GM20000 (cell line): ENCODE measurements around the gene PTX4.

Experiments
- DNase-seq: peaks from one replicate; pipeline ENCODE4 v3.0.0; 2012; ENCODE audit warnings: low spot score
- TF ChIP-seq, protein P1 (sequence below): IDR thresholded peaks from 2 replicates; pipeline ENCODE4 v1.5.1; 2012; ENCODE audit warnings: mild to moderate bottlenecking, control low read depth; ENCODE audit errors: extremely low read depth, missing control alignments

The PTX4 gene

DNA sequence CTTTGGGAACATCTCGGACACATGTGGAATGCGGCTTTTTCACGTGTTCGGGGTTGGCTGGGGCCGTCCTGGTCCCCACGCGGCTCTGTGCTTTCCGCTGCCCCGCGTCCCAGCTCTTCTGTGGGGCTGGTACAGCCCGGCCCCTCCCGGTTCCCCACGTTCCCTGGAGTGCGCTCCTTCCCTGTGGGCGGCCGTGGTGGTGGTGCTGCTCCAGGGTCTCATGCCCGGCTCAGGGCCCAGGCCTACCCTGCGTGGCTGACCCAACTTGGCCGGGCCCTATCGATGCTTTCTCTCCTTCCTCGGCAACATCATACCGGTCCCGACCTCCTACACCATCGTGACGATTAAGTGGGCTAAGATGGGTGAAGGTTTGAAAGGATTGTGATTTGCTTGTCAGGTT lies 7.7 kb upstream of the PTX4 start:
- no peak for DNase-seq
- TF ChIP-seq, protein P1, sequence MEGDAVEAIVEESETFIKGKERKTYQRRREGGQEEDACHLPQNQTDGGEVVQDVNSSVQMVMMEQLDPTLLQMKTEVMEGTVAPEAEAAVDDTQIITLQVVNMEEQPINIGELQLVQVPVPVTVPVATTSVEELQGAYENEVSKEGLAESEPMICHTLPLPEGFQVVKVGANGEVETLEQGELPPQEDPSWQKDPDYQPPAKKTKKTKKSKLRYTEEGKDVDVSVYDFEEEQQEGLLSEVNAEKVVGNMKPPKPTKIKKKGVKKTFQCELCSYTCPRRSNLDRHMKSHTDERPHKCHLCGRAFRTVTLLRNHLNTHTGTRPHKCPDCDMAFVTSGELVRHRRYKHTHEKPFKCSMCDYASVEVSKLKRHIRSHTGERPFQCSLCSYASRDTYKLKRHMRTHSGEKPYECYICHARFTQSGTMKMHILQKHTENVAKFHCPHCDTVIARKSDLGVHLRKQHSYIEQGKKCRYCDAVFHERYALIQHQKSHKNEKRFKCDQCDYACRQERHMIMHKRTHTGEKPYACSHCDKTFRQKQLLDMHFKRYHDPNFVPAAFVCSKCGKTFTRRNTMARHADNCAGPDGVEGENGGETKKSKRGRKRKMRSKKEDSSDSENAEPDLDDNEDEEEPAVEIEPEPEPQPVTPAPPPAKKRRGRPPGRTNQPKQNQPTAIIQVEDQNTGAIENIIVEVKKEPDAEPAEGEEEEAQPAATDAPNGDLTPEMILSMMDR: no peak

DNA sequence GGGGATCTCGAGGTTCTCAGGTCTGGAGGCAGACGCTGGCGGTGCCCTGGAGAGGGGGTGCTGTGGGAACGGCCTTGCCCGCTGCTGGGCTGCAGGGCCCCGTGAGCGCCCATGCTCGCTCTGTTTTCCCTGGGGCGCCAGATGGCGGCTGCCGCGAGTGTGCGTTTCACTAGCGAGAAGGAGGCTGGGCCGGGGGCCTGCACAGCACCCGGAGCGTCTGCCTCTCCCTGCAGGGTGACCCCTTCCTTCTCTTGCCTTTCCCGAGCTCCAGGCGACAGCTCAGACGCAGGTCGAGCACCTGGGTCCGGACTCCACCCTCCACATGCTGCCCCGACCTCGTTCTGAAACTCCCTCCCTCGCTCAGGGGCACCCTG lies 7.1 kb upstream of the PTX4 start:
- TF ChIP-seq, protein P1: no peak
- DNase-seq: no peak

DNA sequence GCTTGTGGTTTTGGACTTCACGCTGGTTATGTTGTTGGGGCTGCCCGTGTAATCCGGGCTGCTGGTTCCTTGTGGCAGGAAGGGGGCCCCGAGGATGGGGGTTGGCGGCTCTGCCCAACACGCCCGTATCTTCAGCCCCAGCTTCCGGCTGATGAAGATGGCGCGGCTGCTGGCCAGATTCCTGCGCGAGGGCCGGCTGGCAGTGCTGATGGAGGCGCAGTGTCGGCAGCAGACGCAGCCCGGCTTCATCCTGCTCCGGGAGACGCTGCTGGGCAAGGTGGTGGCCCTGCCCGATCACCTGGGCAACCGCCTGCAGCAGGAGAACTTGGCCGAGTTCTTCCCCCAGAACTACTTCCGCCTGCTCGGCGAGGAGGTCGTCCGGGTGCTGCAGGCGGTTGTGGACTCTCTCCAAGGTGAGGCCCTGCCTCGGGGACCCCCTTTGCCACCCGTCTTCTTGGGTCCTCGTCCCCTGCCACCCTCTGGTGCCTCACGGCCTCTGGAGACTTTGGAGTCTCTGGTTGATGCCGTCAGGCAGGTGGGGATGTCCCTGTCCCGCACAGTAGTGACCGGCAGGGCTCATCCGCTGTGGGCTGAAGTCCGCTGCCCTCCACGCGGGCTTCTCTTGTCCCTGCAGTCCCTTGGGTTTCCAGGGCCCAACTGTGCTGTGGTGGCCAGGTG lies 6.6 kb upstream of the PTX4 start:
- TF ChIP-seq, protein P1: no peak
- DNase-seq: no peak

DNA sequence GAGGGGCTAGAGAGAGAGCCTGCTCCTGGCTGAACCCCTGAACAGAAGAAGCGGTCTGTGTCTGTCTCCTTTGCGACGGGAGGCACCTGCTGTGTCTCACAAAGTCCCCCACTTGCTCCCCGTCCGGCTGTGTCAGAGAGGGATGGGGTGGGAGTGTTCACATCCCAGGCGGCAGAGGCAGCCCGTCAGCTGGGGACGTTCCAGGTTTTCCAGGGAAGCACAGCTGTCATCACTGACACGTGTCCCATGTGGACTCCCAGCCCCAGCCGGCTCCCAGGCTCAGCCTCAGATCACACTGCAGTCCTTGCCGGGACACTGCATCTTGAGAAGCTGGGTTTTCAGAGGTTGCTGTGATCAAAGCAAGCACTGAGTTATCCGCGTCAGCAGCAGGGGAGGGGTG lies 6.0 kb upstream of the PTX4 start:
- no peak for DNase-seq
- TF ChIP-seq, protein P1: no peak

DNA sequence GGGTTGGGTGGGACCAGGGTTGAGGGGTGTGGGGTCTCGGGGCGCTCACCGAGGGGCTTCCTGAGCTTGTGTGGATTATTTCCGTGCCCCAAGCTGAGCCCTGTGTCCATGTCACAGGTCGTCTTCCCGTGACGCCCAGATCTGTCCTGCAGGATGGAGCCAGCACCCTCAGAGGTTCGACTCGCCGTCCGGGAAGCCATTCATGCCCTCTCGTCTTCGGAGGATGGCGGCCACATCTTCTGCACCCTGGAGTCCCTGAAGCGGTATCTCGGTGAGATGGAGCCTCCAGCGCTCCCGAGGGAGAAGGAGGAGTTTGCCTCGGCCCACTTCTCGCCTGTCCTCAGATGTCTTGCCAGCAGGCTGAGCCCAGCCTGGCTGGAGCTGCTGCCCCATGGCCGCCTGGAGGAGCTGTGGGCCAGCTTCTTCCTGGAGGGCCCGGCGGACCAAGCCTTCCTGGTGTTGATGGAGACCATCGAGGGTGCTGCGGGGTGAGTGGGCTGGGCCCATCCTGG lies 5.4 kb upstream of the PTX4 start:
- TF ChIP-seq, protein P1: no peak
- peak; percentile 51 for DNase-seq

DNA sequence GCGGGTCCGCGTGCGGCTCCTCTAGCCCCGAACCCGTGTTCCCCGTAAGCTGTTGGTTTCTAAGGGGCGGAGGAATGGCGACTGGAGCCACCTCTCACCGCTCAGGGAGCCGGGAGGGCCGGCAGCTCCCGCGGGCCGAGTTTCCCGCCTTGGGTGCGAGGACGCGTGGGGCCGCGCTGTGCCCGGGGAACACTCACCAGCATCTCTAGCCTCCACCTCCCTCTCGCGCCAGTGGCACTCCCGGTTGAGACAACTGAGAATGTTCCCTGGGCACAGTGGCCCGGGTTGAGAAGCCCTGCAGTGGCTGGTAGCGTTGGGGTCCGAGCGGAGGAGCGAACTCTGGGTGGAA lies 5.0 kb upstream of the PTX4 start:
- DNase-seq: no peak
- TF ChIP-seq, protein P1: no peak

DNA sequence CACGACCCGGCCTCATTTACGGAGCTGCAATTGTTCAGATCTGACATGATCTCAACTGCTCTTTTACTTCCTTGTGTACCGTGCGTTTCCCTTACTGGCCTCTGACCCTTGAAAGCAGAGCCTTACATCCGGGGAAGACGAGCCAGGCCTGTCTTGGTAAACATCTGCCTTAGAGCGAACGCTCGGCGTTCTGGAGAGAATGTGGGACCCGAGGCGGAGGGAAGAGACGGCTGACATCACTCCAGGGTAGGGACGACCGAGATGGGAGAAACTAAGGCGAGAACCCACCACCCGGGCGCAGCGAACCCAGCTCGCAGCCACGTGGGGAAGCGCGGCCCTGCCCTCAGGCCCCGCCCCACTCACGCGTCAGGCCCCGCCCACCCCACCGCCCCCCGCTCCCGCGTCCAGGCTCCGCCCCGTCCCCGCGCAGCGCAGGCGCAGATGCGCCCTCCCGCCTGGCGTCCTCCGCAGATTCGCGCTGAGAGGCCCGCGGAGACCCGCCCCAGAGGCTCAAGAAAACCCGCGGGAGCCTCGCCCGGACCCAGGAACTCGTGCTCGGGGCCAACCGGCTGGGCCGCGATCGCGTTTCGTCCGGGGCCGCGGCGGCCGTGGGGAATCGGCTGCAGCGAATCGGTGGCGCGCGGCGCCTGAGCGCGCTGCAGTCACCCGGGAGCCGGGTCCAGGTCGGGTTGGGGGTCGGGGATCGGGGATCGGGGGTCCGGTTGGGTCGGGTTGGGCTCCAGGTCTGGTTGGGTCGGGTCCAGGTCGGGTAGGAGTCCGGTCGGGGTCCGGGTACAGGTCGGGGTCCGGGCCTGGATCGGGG lies 4.4 kb upstream of the PTX4 start, which contains the start of gene TELO2:
TSS of gene TELO2 (plus strand) at position 438 of the 823 bp plus-strand sequence. CDS start 922 bp downstream, outside the sequence.
- TF ChIP-seq, protein P1: no peak
- DNase-seq: peak; percentile 100
